Activated CD4-positive, alpha-beta T cell treated with anti-CD3 and anti-CD28 coated beads for 1 hour (primary cell): ENCODE measurements around the gene OR1A1.
"Not testable (repeated sequence)": the region's sequence is repeated elsewhere in the genome, so short reads cannot be mapped to it uniquely, and the experiment has no call there.

Experiments used
- DNase-seq: peaks from one replicate; pipeline ENCODE4 v3.0.0-alpha.2; 2020

OR1A1 gene

GRCh38 chr17:3207367-3207766, at the start of gene OR1A1:
TSS of gene OR1A1 (plus strand) at chr17:3207667. CDS start at chr17:3215621, 7,954 bp downstream.
- no peak for DNase-seq

- no peak for DNase-seq
These were observed 39.9 kb upstream of the OR1A1 start for GRCh38 chr17:3167574-3167973.

GRCh38 chr17:3189961-3190360, 17.5 kb upstream of the OR1A1 start:
- no peak for DNase-seq

GRCh38 chr17:3197219-3197618, 10.2 kb upstream of the OR1A1 start, which contains the start of gene OR1A2:
TSS of gene OR1A2 (plus strand) at chr17:3197519. CDS start at chr17:3197519, 0 bp downstream.
- DNase-seq, result no peak

- no peak for DNase-seq
These were observed 1.0 kb downstream of the OR1A1 start for GRCh38 chr17:3208484-3208883.

GRCh38 chr17:3213001-3213400, 5.5 kb downstream of the OR1A1 start:
- no peak for DNase-seq

- DNase-seq, result no peak
These were observed 6.1 kb downstream of the OR1A1 start for GRCh38 chr17:3213587-3213986.

- not testable (repeated sequence) for DNase-seq
These were observed 12.5 kb downstream of the OR1A1 start for GRCh38 chr17:3219978-3220377.

- no peak for DNase-seq
These were observed 14.4 kb downstream of the OR1A1 start for GRCh38 chr17:3221850-3222249.

GRCh38 chr17:3222505-3222904, 15.0 kb downstream of the OR1A1 start:
- DNase-seq, result no peak

GRCh38 chr17:3224721-3225352, 17.4 kb downstream of the OR1A1 start:
- DNase-seq, result not testable (repeated sequence)

GRCh38 chr17:3232300-3232699, 24.8 kb downstream of the OR1A1 start:
- DNase-seq, result not testable (repeated sequence)

GRCh38 chr17:3238685-3239084, 31.2 kb downstream of the OR1A1 start:
- not testable (repeated sequence) for DNase-seq

- DNase-seq, result not testable (repeated sequence)
These were observed 33.6 kb downstream of the OR1A1 start for GRCh38 chr17:3241044-3241443.

- DNase-seq, result not testable (repeated sequence)
These were observed 37.4 kb downstream of the OR1A1 start for GRCh38 chr17:3244841-3245240.

- not testable (repeated sequence) for DNase-seq
These were observed 41.5 kb downstream of the OR1A1 start for GRCh38 chr17:3249013-3249412.

- DNase-seq, result no peak
These were observed 49.1 kb downstream of the OR1A1 start for GRCh38 chr17:3256575-3256974.

GRCh38 chr17:3260163-3260562, 52.7 kb downstream of the OR1A1 start:
- no peak for DNase-seq

- no peak for DNase-seq
These were observed 53.1 kb downstream of the OR1A1 start for GRCh38 chr17:3260600-3260999.
